ENCODE measurements around the gene MYBPC1. TPM values are rescaled to one million over a fixed set of nuclear protein-coding genes. Genes with fewer than 3 reads are reported as not detected.

Gene MYBPC1
- total RNA-seq, 1 experiment from 2014 or later = not detected

DNA sequence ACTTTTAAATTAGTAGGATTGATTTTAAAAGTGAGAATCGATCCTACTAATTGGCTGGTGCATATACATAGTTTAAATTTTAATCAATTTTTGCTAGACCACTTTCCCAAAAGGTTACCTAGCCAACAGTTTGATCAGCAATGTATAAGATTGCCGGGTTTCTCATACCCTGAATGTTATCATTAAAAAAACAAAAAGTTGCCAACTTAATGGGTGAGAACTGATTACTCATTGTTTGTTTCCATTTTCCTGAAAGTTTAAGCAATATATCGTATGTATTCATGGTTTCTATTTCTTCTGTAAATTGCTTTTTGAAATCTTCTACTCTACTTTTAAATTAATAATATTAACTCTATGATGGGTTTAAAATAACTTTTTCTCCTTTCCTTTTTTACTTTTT lies 4.4 kb upstream of the MYBPC1 start:
- Histone ChIP-seq H3K36me3 (no peaks in the 10 kb centered on the region), H3K4me1 (replicated peaks) (no peaks in the 10 kb centered on the region), H3K4me3 (no peak overlapping the region), H3K9me3 (replicated peaks) (no peaks in the 10 kb centered on the region), H3K27me3 (replicated peaks) (no peaks in the 10 kb centered on the region), H3K27ac (no peak overlapping the region)
- DNase-seq (ENCODE audit: low read depth in 1 of 2, low spot score in 2 of 2) = no peak

- no peaks in the 10 kb centered on the region for H3K36me3 ChIP-seq
- H3K4me3 ChIP-seq = no peak overlapping the region
- no peaks in the 10 kb centered on the region for H3K4me1 ChIP-seq (replicated peaks)
- H3K27me3 ChIP-seq (replicated peaks) = no peaks in the 10 kb centered on the region
- no peaks in the 10 kb centered on the region for H3K9me3 ChIP-seq (replicated peaks)
- H3K27ac ChIP-seq = no peak overlapping the region
- no peak for DNase-seq (ENCODE audit: low read depth in 1 of 2, low spot score in 2 of 2)
Observed at GRCh38 chr12:101591781-101592180, 3.0 kb upstream of the MYBPC1 start.

DNA sequence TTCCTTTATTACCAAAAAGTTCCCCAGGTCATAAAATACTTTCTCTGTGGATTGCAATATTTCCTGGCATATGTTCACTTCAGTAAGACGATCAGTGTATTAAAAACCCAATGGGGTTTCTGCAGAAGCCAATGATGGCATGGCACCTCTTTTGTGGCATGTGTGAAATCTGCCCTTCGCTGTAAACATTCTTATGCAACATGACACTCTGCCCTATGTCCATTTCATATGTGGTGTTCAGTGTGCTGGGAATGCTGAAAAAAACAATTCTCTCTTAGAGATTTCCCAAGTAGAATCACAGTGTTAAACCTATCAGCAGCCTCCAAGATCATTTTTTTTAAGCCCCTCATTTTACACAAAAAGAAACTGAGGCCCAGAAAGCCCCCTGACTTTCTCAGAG lies 2.3 kb upstream of the MYBPC1 start:
- no peak overlapping the region for H3K27ac ChIP-seq
- H3K9me3 ChIP-seq (replicated peaks) = no peaks in the 10 kb centered on the region
- H3K36me3 ChIP-seq = no peaks in the 10 kb centered on the region
- H3K27me3 ChIP-seq (replicated peaks) = no peaks in the 10 kb centered on the region
- no peak overlapping the region for H3K4me3 ChIP-seq
- DNase-seq (ENCODE audit: low read depth in 1 of 2, low spot score in 2 of 2) = no peak
- no peaks in the 10 kb centered on the region for H3K4me1 ChIP-seq (replicated peaks)

DNA sequence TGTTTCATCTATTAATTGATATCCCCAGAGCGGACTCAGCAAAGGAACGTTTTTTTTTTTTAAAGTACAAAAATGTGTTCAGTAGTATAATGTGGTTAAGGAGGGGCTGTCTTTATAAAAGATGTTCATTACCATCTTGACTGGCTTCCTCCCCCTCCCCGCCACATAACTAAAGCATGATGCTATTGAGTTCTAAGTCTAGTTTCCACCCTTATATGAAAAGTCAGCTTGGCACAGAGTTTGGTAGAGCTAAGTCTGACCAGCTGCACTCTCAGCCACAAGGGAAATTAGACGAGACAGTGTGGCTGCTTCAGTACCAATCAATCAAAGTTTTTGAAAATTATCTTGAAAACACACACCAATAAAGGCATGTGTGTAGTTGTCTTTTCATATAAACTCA lies 1.9 kb upstream of the MYBPC1 start:
- H3K4me1 ChIP-seq (replicated peaks) = no peaks in the 10 kb centered on the region
- no peak overlapping the region for H3K4me3 ChIP-seq
- no peak overlapping the region for H3K27ac ChIP-seq
- H3K27me3 ChIP-seq (replicated peaks) = no peaks in the 10 kb centered on the region
- H3K36me3 ChIP-seq = no peaks in the 10 kb centered on the region
- DNase-seq (ENCODE audit: low read depth in 1 of 2, low spot score in 2 of 2) = no peak
- H3K9me3 ChIP-seq (replicated peaks) = no peaks in the 10 kb centered on the region

DNA sequence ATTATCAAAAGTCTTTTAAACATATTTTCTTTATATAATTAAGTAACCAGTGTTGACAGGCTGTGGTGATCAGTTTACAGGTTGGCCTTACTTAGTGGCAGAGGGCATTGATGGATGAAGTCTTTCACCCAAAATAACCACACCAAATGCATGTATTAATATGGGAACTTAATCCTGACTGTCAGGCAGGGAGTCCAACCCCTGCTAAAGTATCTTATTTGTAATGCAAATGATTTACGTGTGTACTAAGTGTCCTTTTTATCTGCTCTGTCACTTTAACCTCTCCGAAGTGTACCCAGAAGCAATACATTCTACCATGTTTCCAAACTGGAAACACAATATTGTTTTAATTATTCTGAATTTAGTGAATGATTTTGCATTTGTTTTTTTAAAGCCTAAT lies 1.4 kb downstream of the MYBPC1 start:
- H3K27me3 ChIP-seq (replicated peaks) = no peaks in the 10 kb centered on the region
- no peaks in the 10 kb centered on the region for H3K36me3 ChIP-seq
- no peaks in the 10 kb centered on the region for H3K9me3 ChIP-seq (replicated peaks)
- H3K4me1 ChIP-seq (replicated peaks) = no peaks in the 10 kb centered on the region
- H3K27ac ChIP-seq = no peak overlapping the region
- no peak for DNase-seq (ENCODE audit: low read depth in 1 of 2, low spot score in 2 of 2)
- H3K4me3 ChIP-seq = no peak overlapping the region

GRCh38 chr12:101597164-101597563 lies 2.4 kb downstream of the MYBPC1 start:
- Histone ChIP-seq H3K36me3 (no peaks in the 10 kb centered on the region), H3K4me1 (replicated peaks) (no peaks in the 10 kb centered on the region), H3K27ac (no peak overlapping the region), H3K4me3 (no peak overlapping the region), H3K27me3 (replicated peaks) (no peaks in the 10 kb centered on the region), H3K9me3 (replicated peaks) (no peaks in the 10 kb centered on the region)
- DNase-seq (ENCODE audit: low read depth in 1 of 2, low spot score in 2 of 2) = no peak

DNA sequence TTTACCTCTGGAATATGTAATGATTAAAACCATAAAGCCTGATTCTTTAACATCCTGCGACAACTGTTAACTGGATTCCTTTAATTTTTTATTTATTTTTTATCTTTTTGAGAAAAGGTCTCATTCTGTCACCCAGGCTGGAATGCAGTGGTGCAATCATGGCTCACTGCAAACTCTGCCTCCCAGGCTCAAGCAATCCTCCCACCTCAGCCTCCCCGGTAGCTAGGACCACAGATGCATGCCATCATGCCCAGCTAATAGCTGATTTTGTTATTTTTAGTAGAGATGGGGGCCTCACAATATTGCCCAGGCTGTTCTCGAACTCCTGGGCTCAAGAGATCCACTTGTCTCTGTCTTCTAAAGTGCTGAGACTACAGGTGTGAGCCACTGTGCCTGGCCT lies 3.7 kb downstream of the MYBPC1 start:
- DNase-seq (ENCODE audit: low read depth in 1 of 2, low spot score in 2 of 2) = no peak
- Histone ChIP-seq H3K4me3 (no peak overlapping the region), H3K4me1 (replicated peaks) (no peaks in the 10 kb centered on the region), H3K27ac (no peak overlapping the region), H3K9me3 (replicated peaks) (no peaks in the 10 kb centered on the region), H3K27me3 (replicated peaks) (no peaks in the 10 kb centered on the region), H3K36me3 (no peaks in the 10 kb centered on the region)

- DNase-seq (ENCODE audit: low read depth in 1 of 2, low spot score in 2 of 2) = no peak
- Histone ChIP-seq H3K27ac (no peak overlapping the region), H3K36me3 (no peaks in the 10 kb centered on the region), H3K4me1 (replicated peaks) (no peaks in the 10 kb centered on the region), H3K9me3 (replicated peaks) (no peaks in the 10 kb centered on the region), H3K4me3 (no peak overlapping the region), H3K27me3 (replicated peaks) (no peaks in the 10 kb centered on the region)
Observed at GRCh38 chr12:101599311-101599710, 4.5 kb downstream of the MYBPC1 start.

DNA sequence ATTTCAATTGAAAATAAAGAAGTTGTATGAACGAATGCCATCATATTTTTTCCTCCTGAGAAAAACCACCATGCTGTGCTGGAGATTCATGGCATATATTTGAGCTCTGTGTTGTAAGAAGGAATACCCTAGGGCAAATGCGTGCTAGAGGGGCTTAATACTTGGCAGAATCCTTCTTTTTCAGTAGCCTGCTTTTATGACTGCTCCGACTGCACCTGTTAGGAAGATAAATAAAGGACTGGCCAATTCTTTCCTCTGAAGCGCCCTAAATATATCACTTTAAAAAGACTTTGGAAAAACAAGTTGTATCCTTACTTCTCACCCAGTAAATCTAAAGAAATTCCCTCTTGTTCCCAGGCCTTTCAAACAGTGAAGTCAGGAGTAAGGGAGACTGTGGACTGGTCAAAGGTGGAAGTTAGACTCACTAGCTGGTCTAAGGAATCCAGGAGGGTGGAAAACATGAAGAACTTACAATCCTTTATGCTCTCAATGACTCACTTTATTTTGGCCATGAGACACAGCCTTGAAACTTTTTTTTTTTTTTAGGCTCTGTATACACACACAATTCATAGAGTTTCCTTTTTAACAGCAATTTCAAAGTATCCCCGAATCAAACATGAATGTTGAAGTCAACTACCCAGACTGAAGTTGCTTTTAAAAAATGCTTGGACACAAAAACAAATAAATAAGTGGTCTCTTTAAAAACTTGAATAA lies 5.2 kb downstream of the MYBPC1 start:
- Histone ChIP-seq H3K9me3 (replicated peaks) (no peaks in the 10 kb centered on the region), H3K4me1 (replicated peaks) (no peaks in the 10 kb centered on the region), H3K36me3 (no peaks in the 10 kb centered on the region), H3K27me3 (replicated peaks) (no peaks in the 10 kb centered on the region), H3K27ac (no peak overlapping the region), H3K4me3 (no peak overlapping the region)
- no peak for DNase-seq (ENCODE audit: low read depth in 1 of 2, low spot score in 2 of 2)

- H3K27me3 ChIP-seq (replicated peaks) = no peaks in the 10 kb centered on the region
- no peak overlapping the region for H3K4me3 ChIP-seq
Observed at GRCh38 chr12:101604132-101604531, 9.4 kb downstream of the MYBPC1 start.

DNA sequence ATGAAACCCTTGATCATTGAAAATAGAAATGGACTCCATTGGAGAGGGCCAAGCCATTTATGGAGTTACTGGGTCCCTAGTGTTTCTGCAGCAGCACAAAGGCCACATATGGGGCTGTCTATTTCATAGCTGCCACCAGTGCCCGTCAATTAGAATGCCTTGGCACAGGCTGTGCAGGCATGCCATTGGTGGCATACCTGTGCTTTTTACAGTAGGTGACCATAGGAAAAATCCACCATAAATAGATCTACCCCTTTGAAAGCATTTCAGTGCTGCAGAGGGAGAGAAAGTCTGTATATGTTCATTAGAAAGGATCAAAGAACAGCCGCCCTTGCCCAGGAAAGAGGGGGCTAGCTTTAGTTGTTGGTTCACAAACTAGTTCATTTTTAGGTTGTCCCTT lies 13.1 kb downstream of the MYBPC1 start:
- no peak for DNase-seq (ENCODE audit: low read depth in 1 of 2, low spot score in 2 of 2)
- Histone ChIP-seq H3K4me1 (replicated peaks) (no peaks in the 10 kb centered on the region), H3K27ac (no peak overlapping the region), H3K4me3 (no peak overlapping the region), H3K9me3 (replicated peaks) (no peaks in the 10 kb centered on the region), H3K27me3 (replicated peaks) (no peaks in the 10 kb centered on the region), H3K36me3 (no peaks in the 10 kb centered on the region)

More at GRCh38 chr12:101604132-101604531, 9.4 kb downstream of the MYBPC1 start:
- Histone ChIP-seq H3K27ac (no peak overlapping the region), H3K9me3 (replicated peaks) (no peaks in the 10 kb centered on the region), H3K36me3 (no peaks in the 10 kb centered on the region), H3K4me1 (replicated peaks) (no peaks in the 10 kb centered on the region)
- no peak for DNase-seq (ENCODE audit: low read depth in 1 of 2, low spot score in 2 of 2)

GRCh38 chr12:101608301-101609133 lies 13.7 kb downstream of the MYBPC1 start:
- Histone ChIP-seq H3K36me3 (no peaks in the 10 kb centered on the region), H3K9me3 (replicated peaks) (no peaks in the 10 kb centered on the region), H3K4me1 (replicated peaks) (no peaks in the 10 kb centered on the region), H3K27me3 (replicated peaks) (no peaks in the 10 kb centered on the region), H3K4me3 (no peak overlapping the region), H3K27ac (no peak overlapping the region)
- no peak for DNase-seq (ENCODE audit: low read depth in 1 of 2, low spot score in 2 of 2)

GRCh38 chr12:101609198-101609597 lies 14.4 kb downstream of the MYBPC1 start:
- H3K36me3 ChIP-seq = no peaks in the 10 kb centered on the region
- H3K27me3 ChIP-seq (replicated peaks) = no peaks in the 10 kb centered on the region
- no peaks in the 10 kb centered on the region for H3K9me3 ChIP-seq (replicated peaks)
- H3K4me1 ChIP-seq (replicated peaks) = no peaks in the 10 kb centered on the region
- DNase-seq (ENCODE audit: low read depth in 1 of 2, low spot score in 2 of 2) = no peak
- H3K27ac ChIP-seq = no peak overlapping the region
- no peak overlapping the region for H3K4me3 ChIP-seq

DNA sequence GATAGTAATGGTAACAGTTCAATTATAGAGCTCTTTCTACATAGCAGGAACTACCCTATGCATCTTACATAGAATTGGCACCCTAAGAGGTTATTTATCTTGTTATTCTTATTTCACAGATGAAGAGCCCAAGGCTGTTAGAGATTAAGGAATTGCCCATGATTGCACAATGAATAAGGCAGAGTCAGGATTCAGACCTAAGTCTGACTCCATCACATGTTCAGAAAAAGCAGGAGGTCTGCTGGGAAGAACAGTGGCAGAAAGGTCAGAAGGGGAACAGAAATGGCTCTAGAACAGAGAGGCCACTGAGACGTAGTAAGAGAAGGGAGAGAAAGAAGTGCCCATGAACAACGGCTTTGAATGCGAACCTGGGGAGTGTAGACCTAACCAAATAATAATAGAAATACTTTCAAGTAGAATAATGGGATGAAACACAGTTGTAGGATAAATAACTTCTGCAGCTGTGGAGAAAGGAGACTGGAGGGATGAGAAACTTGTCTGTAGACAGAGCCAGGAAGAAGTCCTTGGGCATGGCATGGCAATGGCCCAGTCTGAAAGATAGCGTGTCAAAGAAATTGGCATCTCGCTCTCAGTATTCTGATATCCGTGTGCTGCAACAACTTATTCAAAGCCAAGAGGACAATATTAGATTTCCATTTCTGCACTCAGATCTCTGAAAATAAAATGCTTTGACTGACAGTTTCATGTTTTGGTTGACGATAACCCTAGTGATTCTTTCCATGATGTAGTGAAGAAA lies 17.6 kb downstream of the MYBPC1 start:
- Histone ChIP-seq H3K4me3 (no peak overlapping the region), H3K36me3 (no peaks in the 10 kb centered on the region), H3K27me3 (replicated peaks) (no peaks in the 10 kb centered on the region), H3K27ac (no peak overlapping the region), H3K4me1 (replicated peaks) (no peaks in the 10 kb centered on the region), H3K9me3 (replicated peaks) (no peaks in the 10 kb centered on the region)
- DNase-seq (ENCODE audit: low read depth in 1 of 2, low spot score in 2 of 2) = no peak
